ENCODE results near the gene KRCC1.

- no peak for TF ChIP-seq CTCF (conservative IDR thresholded peaks at IDR 0.05; ENCODE audit: low read length)
- no peak for TF ChIP-seq EZH2phosphoT487 (IDR thresholded peaks at IDR 0.05; ENCODE audit: borderline replicate concordance)
Observed at GRCh38 chr2:88099798-88100488, 44.4 kb upstream of the KRCC1 start.
